Measurements from ENCODE around the gene THRB. TPM values are rescaled to one million over a fixed set of nuclear protein-coding genes. Genes with fewer than 3 reads are reported as not detected.
A peak's percentile ranks its signal among the peaks of the same experiment; 100 is the strongest.

THRB gene
- total and polyA plus RNA-seq, 9 of the 15 experiments (the other 6 are each of a cell fraction or from before 2014, with no cell fraction given) = 1.7 to 14.9 (median 6.9) TPM

- TF ChIP-seq ARID4B (CRISPR knock-in tag; IDR thresholded peaks at IDR 0.05) = 0 out of 2 replicates have a peak, but pooled peaks have one; percentile 30
- TF ChIP-seq PHB2 (IDR thresholded peaks at IDR 0.05; ENCODE audit: low read depth) = no peak
- no peak for TF ChIP-seq RBM22 (IDR thresholded peaks at IDR 0.05; ENCODE audit: low read depth, low read length, poor library complexity, severe bottlenecking)
- TF ChIP-seq ZNF232 (CRISPR knock-in tag; IDR thresholded peaks at IDR 0.05) = no peak
- no peak for TF ChIP-seq MED1 (CRISPR knock-in tag; IDR thresholded peaks at IDR 0.05; ENCODE audit: borderline replicate concordance)
- TF ChIP-seq, protein P1, sequence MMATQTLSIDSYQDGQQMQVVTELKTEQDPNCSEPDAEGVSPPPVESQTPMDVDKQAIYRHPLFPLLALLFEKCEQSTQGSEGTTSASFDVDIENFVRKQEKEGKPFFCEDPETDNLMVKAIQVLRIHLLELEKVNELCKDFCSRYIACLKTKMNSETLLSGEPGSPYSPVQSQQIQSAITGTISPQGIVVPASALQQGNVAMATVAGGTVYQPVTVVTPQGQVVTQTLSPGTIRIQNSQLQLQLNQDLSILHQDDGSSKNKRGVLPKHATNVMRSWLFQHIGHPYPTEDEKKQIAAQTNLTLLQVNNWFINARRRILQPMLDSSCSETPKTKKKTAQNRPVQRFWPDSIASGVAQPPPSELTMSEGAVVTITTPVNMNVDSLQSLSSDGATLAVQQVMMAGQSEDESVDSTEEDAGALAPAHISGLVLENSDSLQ (IDR thresholded peaks at IDR 0.05) = peak; percentile 34; the same call in 1 of the 2 replicates
- no peak for TF ChIP-seq CBFB (CRISPR knock-in tag; IDR thresholded peaks at IDR 0.05)
- TF ChIP-seq ZNF766 (CRISPR knock-in tag; conservative IDR thresholded peaks at IDR 0.05) = no peak
- TF ChIP-seq THRAP3 (IDR thresholded peaks at IDR 0.05; ENCODE audit: borderline replicate concordance) = no peak
- no peak for TF ChIP-seq SIN3B (IDR thresholded peaks at IDR 0.05; ENCODE audit: low read depth)
- TF ChIP-seq CBFA2T3 (IDR thresholded peaks at IDR 0.05) = peak; percentile 91
- TF ChIP-seq NCOA4 (IDR thresholded peaks at IDR 0.05; ENCODE audit: partially characterized antibody) = no peak
- no peak for TF ChIP-seq ZNF217 (CRISPR knock-in tag; IDR thresholded peaks at IDR 0.05)
- no peak for TF ChIP-seq SNAPC5 (CRISPR knock-in tag; IDR thresholded peaks at IDR 0.05)
- TF ChIP-seq, protein P2, sequence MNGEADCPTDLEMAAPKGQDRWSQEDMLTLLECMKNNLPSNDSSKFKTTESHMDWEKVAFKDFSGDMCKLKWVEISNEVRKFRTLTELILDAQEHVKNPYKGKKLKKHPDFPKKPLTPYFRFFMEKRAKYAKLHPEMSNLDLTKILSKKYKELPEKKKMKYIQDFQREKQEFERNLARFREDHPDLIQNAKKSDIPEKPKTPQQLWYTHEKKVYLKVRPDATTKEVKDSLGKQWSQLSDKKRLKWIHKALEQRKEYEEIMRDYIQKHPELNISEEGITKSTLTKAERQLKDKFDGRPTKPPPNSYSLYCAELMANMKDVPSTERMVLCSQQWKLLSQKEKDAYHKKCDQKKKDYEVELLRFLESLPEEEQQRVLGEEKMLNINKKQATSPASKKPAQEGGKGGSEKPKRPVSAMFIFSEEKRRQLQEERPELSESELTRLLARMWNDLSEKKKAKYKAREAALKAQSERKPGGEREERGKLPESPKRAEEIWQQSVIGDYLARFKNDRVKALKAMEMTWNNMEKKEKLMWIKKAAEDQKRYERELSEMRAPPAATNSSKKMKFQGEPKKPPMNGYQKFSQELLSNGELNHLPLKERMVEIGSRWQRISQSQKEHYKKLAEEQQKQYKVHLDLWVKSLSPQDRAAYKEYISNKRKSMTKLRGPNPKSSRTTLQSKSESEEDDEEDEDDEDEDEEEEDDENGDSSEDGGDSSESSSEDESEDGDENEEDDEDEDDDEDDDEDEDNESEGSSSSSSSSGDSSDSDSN (IDR thresholded peaks at IDR 0.05; ENCODE audit: borderline replicate concordance in 1 of 2, low read depth in 2 of 2, low read length in 2 of 2) = no peak
- no peak for TF ChIP-seq ZNF174 (CRISPR knock-in tag; IDR thresholded peaks at IDR 0.05)
- no peak for TF ChIP-seq MCM2 (IDR thresholded peaks at IDR 0.05; ENCODE audit: low read depth)
- TF ChIP-seq CSDE1 (IDR thresholded peaks at IDR 0.05) = no peak
- no peak for TF ChIP-seq ZNF586 (CRISPR knock-in tag; conservative IDR thresholded peaks at IDR 0.05)
- TF ChIP-seq, protein P3, sequence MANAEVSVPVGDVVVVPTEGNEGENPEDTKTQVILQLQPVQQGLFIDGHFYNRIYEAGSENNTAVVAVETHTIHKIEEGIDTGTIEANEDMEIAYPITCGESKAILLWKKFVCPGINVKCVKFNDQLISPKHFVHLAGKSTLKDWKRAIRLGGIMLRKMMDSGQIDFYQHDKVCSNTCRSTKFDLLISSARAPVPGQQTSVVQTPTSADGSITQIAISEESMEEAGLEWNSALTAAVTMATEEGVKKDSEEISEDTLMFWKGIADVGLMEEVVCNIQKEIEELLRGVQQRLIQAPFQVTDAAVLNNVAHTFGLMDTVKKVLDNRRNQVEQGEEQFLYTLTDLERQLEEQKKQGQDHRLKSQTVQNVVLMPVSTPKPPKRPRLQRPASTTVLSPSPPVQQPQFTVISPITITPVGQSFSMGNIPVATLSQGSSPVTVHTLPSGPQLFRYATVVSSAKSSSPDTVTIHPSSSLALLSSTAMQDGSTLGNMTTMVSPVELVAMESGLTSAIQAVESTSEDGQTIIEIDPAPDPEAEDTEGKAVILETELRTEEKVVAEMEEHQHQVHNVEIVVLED (CRISPR knock-in tag; IDR thresholded peaks at IDR 0.05) = no peak
These were observed 308.8 kb downstream of the THRB start (continued) for GRCh38 chr3:24185738-24186384.

Data from K562 (cell line).